Measurements from ENCODE around the gene INHBA.

The INHBA gene

DNA sequence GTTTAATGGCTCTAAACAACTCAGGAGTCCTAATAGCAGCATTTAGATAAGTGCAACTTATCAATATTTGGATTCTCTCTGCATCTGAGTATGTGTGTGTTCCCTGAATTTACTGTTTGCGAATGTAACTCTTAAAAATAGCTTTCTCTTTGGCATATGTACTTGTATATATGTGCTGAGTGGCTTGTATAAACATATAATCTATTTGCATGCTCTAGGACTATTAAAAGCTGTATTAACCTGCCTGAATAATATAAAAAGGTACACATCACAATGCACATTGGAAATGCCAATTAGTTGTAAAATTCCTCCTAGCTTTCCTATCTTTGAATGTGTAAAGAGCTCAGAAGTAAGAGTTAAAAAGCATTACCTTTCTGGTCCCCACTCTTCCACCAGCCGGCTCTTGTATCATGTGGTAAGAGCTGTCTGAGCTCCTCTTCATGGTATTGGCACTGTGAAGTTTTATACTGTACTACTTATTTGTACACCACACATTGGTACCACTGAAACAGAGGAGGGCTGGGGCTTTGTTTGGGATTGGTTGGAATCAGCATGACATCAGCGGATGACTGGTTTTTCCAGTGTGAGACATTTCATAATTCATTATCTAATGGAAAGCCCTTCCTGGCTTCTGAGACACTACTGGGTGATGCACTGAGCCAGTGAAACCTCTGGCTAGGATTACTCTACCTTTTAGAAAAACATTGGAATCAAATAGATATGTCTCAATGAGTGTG, at the start of gene INHBA:
Gene INHBA (minus strand): TSS at position 456 of the 737 bp plus-strand sequence. CDS start 2,716 bp downstream, outside the sequence.
- Histone ChIP-seq H3K27me3 (ENCODE audit: insufficient read depth, low read depth) (no peaks in the 10 kb centered on the region), H3K79me2 (ENCODE audit: insufficient read depth, low read depth) (no peaks in the 10 kb centered on the region), H4K20me1 (ENCODE audit: insufficient read depth) (no peaks in the 10 kb centered on the region), H2AFZ (ENCODE audit: low read depth) (no peak within 1 kb of the TSS), H3K4me1 (ENCODE audit: low read depth, poor library complexity, severe bottlenecking) (peaks cover 18% of the 10 kb centered on the region), H3K27ac (no peak within 1 kb of the TSS), H3K36me3 (ENCODE audit: insufficient read depth) (no peaks in the 10 kb centered on the region), H3K4me2 (no peak within 1 kb of the TSS), H3K4me3 (IDR thresholded peaks at IDR 0.05; ENCODE audit: insufficient read depth, low read depth, low read length) (no peak within 1 kb of the TSS), H3K9ac (no peak within 1 kb of the TSS)
- TF ChIP-seq, protein P1, sequence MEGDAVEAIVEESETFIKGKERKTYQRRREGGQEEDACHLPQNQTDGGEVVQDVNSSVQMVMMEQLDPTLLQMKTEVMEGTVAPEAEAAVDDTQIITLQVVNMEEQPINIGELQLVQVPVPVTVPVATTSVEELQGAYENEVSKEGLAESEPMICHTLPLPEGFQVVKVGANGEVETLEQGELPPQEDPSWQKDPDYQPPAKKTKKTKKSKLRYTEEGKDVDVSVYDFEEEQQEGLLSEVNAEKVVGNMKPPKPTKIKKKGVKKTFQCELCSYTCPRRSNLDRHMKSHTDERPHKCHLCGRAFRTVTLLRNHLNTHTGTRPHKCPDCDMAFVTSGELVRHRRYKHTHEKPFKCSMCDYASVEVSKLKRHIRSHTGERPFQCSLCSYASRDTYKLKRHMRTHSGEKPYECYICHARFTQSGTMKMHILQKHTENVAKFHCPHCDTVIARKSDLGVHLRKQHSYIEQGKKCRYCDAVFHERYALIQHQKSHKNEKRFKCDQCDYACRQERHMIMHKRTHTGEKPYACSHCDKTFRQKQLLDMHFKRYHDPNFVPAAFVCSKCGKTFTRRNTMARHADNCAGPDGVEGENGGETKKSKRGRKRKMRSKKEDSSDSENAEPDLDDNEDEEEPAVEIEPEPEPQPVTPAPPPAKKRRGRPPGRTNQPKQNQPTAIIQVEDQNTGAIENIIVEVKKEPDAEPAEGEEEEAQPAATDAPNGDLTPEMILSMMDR (conservative IDR thresholded peaks at IDR 0.05; ENCODE audit: low read depth, low read length): no peak

DNA sequence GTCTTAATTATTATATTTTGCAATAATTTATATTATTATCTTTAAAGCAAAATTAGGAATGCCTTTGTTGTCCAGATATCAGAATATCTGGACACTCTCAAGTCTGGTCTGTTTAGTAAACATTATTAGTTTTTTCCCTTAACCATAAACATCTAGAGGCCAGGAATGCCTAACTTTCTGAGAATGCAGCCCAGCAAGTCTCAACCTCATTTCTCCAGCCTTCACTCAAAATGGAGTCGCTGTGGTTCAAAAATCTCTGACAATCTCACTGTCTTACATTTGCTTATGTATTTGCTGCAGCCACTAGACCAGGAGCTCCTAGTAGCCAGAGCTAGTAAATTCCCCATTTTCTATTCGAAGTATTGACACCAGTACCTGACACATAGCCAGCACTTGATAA, 49.7 kb upstream of the INHBA start:
- no peak overlapping the region for H3K4me2 ChIP-seq

DNA sequence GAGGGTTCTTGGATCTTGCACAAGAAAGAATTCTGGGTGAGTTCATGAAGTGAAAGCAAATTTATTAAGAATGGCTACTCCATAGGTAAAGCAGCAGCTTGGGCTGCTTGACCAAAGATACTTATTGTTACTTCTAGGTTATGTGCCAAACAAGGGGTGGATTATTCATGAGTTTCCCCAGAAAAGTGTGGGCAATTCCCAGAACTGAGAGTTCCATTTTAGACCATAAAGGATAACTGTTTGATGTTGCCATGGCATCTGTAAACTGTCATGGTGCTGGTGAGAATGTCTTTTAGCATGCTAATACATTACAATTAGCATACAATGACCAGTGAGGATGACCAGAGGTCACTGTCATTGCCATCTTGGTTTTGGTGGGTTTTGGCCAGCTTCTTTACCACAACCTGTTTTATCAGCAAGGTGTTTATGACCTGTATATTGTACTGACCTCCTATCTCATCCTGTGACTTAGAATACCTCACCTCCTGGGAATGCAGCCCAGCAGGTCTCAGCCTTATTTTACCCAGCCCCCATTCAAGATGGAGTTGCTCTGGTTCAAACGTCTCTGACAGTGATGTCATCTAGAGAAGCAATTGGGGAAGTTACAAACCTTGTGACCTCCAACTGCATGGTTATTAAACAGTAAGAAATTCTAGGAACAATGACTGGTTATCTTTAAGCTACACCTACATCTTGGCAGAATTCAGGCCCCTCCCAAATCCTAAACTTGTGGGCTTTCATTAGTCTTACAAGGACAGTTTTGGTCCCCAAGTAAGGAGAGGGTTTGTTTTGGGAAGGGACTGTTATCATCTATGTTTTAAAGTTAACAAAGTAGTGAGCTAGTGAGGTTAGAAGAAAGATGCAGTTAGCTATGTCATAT, 48.0 kb upstream of the INHBA start:
- Histone ChIP-seq H3K27me3 (ENCODE audit: insufficient read depth, low read depth) (no peaks in the 10 kb centered on the region), H4K20me1 (ENCODE audit: insufficient read depth) (no peaks in the 10 kb centered on the region), H3K9ac (no peak overlapping the region), H3K4me2 (no peak overlapping the region), H3K27ac (no peak overlapping the region), H3K4me1 (ENCODE audit: low read depth, poor library complexity, severe bottlenecking) (no peaks in the 10 kb centered on the region), H2AFZ (ENCODE audit: low read depth) (no peak overlapping the region), H3K4me3 (IDR thresholded peaks at IDR 0.05; ENCODE audit: insufficient read depth, low read depth, low read length) (no peak overlapping the region), H3K36me3 (ENCODE audit: insufficient read depth) (no peaks in the 10 kb centered on the region), H3K79me2 (ENCODE audit: insufficient read depth, low read depth) (no peaks in the 10 kb centered on the region)
- TF ChIP-seq, protein P1 (conservative IDR thresholded peaks at IDR 0.05; ENCODE audit: low read depth, low read length): no peak

More for the DNA sequence above, 49.7 kb upstream of the INHBA start:
- H3K4me1 ChIP-seq (ENCODE audit: low read depth, poor library complexity, severe bottlenecking): no peaks in the 10 kb centered on the region
- no peak overlapping the region for H3K9ac ChIP-seq
- H3K79me2 ChIP-seq (ENCODE audit: insufficient read depth, low read depth): no peaks in the 10 kb centered on the region
- no peaks in the 10 kb centered on the region for H3K36me3 ChIP-seq (ENCODE audit: insufficient read depth)
- no peak overlapping the region for H3K27ac ChIP-seq
- no peak overlapping the region for H3K4me3 ChIP-seq (IDR thresholded peaks at IDR 0.05; ENCODE audit: insufficient read depth, low read depth, low read length)
- no peak overlapping the region for H2AFZ ChIP-seq (ENCODE audit: low read depth)
- H3K27me3 ChIP-seq (ENCODE audit: insufficient read depth, low read depth): no peaks in the 10 kb centered on the region
- no peaks in the 10 kb centered on the region for H4K20me1 ChIP-seq (ENCODE audit: insufficient read depth)
- TF ChIP-seq, protein P1 (conservative IDR thresholded peaks at IDR 0.05; ENCODE audit: low read depth, low read length): no peak

DNA sequence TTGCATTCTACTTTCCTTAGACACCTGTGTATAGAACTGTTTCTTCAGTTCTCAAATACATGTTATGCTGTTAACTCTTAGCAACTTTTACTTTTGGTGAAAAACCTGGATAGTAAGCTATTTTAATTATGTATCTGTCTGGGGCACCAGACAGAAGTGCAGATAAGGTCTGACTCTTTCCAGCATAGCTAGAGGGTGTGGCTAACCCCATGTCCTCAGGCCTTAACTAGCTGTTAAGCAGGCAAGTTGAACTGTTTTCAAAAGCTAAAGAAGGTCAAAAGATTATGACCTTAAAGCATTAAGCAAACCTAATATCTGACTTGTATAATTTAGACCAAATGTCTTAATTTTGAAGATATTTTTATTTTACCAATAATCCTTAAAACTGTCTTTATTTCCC, 45.1 kb upstream of the INHBA start:
- no peaks in the 10 kb centered on the region for H3K4me1 ChIP-seq (ENCODE audit: low read depth, poor library complexity, severe bottlenecking)
- no peak overlapping the region for H3K9ac ChIP-seq
- H3K79me2 ChIP-seq (ENCODE audit: insufficient read depth, low read depth): no peaks in the 10 kb centered on the region
- no peak overlapping the region for H3K27ac ChIP-seq
- H3K4me3 ChIP-seq (IDR thresholded peaks at IDR 0.05; ENCODE audit: insufficient read depth, low read depth, low read length): no peak overlapping the region
- H4K20me1 ChIP-seq (ENCODE audit: insufficient read depth): no peaks in the 10 kb centered on the region
- TF ChIP-seq, protein P1 (conservative IDR thresholded peaks at IDR 0.05; ENCODE audit: low read depth, low read length): no peak
- no peak overlapping the region for H3K4me2 ChIP-seq
- no peaks in the 10 kb centered on the region for H3K36me3 ChIP-seq (ENCODE audit: insufficient read depth)
- no peaks in the 10 kb centered on the region for H3K27me3 ChIP-seq (ENCODE audit: insufficient read depth, low read depth)
- no peak overlapping the region for H2AFZ ChIP-seq (ENCODE audit: low read depth)
